OCI-LY1 (cell line): ENCODE data around the gene CPEB4.

ENCODE experiments used
- H2AFZ ChIP-seq: fragments of 200-600 bp; sonication (generic), shearing (Covaris generic); 2 replicates; pipeline ENCODE4 v1.6.0; 2014; ENCODE audit warnings: antibody characterized with exemption, mild to moderate bottlenecking, low read length
- H3F3A ChIP-seq: fragments of 200-600 bp; sonication (generic), shearing (Covaris generic); 2 replicates; pipeline ENCODE4 v1.6.0; 2014; ENCODE audit warnings: mild to moderate bottlenecking, antibody characterized with exemption, low read length, moderate library complexity; ENCODE audit not compliant: insufficient read depth
- H3K27ac ChIP-seq: fragments of 200-600 bp; sonication (generic); 2 replicates; pipeline ENCODE4 v1.5.1; 2014; ENCODE audit warnings: low read length, mixed run types, mild to moderate bottlenecking, low read depth; ENCODE audit not compliant: poor library complexity, severe bottlenecking
- H3K27me3 ChIP-seq: fragments of 200-600 bp; sonication (generic); 2 replicates; pipeline ENCODE4 v1.6.0; 2014; ENCODE audit warnings: antibody characterized with exemption, mild to moderate bottlenecking, low read length, moderate library complexity; ENCODE audit not compliant: insufficient read depth
- H3K36me3 ChIP-seq: fragments of 200-600 bp; sonication (generic); 2 replicates; pipeline ENCODE4 v1.6.1; 2014; ENCODE audit warnings: mild to moderate bottlenecking, antibody characterized with exemption, low read length, moderate library complexity, mixed read lengths; ENCODE audit not compliant: insufficient read depth
- H3K4me1 ChIP-seq: fragments of 200-600 bp; sonication (generic); 2 replicates; pipeline ENCODE4 v1.5.1; 2014; ENCODE audit warnings: mild to moderate bottlenecking, low read length, moderate library complexity; ENCODE audit not compliant: insufficient read depth, severe bottlenecking
- H3K4me2 ChIP-seq: fragments of 200-600 bp; sonication (generic), shearing (Covaris generic); 2 replicates; pipeline ENCODE4 v1.6.1; 2014; ENCODE audit warnings: low read length
- H3K4me3 ChIP-seq: fragments of 200-600 bp; sonication (generic); 2 replicates; pipeline ENCODE4 v1.5.1; 2014; ENCODE audit warnings: low read length, low read depth, mild to moderate bottlenecking, mixed read lengths; ENCODE audit not compliant: poor library complexity, severe bottlenecking
- H3K79me2 ChIP-seq: fragments of 200-600 bp; shearing (Covaris generic); 2 replicates; pipeline ENCODE4 v1.6.1; 2016; ENCODE audit warnings: mixed run types, low read length, mixed read lengths; ENCODE audit not compliant: insufficient read depth
- H3K9ac ChIP-seq: fragments of 200-600 bp; sonication (generic), shearing (Covaris generic); 2 replicates; pipeline ENCODE4 v1.6.1; 2014; ENCODE audit warnings: mild to moderate bottlenecking, low read length, mixed read lengths
- H3K9me2 ChIP-seq: fragments of 200-600 bp; sonication (generic), shearing (Covaris generic); 2 replicates; pipeline ENCODE4 v1.6.1; 2014; ENCODE audit warnings: low read depth, mild to moderate bottlenecking, low read length, mixed read lengths
- H3K9me3 ChIP-seq: fragments of 200-600 bp; shearing (Covaris generic); 2 replicates; pipeline ENCODE4 v1.6.1; 2014; ENCODE audit warnings: low read length, mixed read lengths
- H4K20me1 ChIP-seq: fragments of 200-600 bp; sonication (generic), shearing (Covaris generic); 2 replicates; pipeline ENCODE4 v1.6.0; 2016; ENCODE audit warnings: mild to moderate bottlenecking, low read length; ENCODE audit not compliant: insufficient read depth
- CTCF ChIP-seq: fragments of 200-600 bp; sonication (generic), shearing (Covaris generic); IDR thresholded peaks from 2 replicates; pipeline ENCODE4 v1.5.1; 2017; ENCODE audit warnings: mild to moderate bottlenecking, antibody characterized with exemption, low read length, moderate library complexity, mixed read lengths
- EZH2 ChIP-seq: fragments of 200-600 bp; sonication (generic), shearing (Covaris generic); IDR thresholded peaks from 2 replicates; pipeline ENCODE4 v1.8.0; 2017; ENCODE audit warnings: borderline replicate concordance, mixed run types, mild to moderate bottlenecking, antibody characterized with exemption, low read length, moderate library complexity, mixed read lengths

The CPEB4 gene

GRCh38 chr5:173890195-173890991 lies 2.2 kb downstream of the CPEB4 start:
- Histone ChIP-seq H3K27me3 (no peaks in the 10 kb centered on the region), H3K9me2 (no peaks in the 10 kb centered on the region), H2AFZ (no peak overlapping the region), H4K20me1 (no peaks in the 10 kb centered on the region), H3K36me3 (peaks cover 15% of the 10 kb centered on the region; the same call in 1 of the 2 replicates), H3K79me2 (peaks cover 67% of the 10 kb centered on the region), H3K4me2 (peak overlapping the region; percentile 86), H3K4me1 (peaks cover 84% of the 10 kb centered on the region), H3K9ac (peak overlapping the region; percentile 76), H3K4me3 (peak overlapping the region; percentile 74), H3F3A (no peaks in the 10 kb centered on the region), H3K9me3 (no peaks in the 10 kb centered on the region), H3K27ac (peak overlapping the region; percentile 57)
- TF ChIP-seq CTCF (no peak), EZH2 (no peak)

GRCh38 chr5:173891308-173892116 lies 3.4 kb downstream of the CPEB4 start:
- H3K79me2 ChIP-seq = peaks cover 78% of the 10 kb centered on the region
- peaks cover 84% of the 10 kb centered on the region for H3K4me1 ChIP-seq
- peaks cover 15% of the 10 kb centered on the region; the same call in 1 of the 2 replicates for H3K36me3 ChIP-seq
- no peaks in the 10 kb centered on the region for H3K9me3 ChIP-seq
- no peak for TF ChIP-seq EZH2
- TF ChIP-seq CTCF = no peak
- H3K4me3 ChIP-seq = peak overlapping the region; percentile 74
- no peaks in the 10 kb centered on the region for H4K20me1 ChIP-seq
- peak overlapping the region; percentile 86 for H3K4me2 ChIP-seq
- H3K27me3 ChIP-seq = no peaks in the 10 kb centered on the region
- H2AFZ ChIP-seq = no peak overlapping the region
- peak overlapping the region; percentile 57 for H3K27ac ChIP-seq
- no peaks in the 10 kb centered on the region for H3F3A ChIP-seq
- no peaks in the 10 kb centered on the region for H3K9me2 ChIP-seq
- H3K9ac ChIP-seq = peak overlapping the region; percentile 59

GRCh38 chr5:173893192-173893561 lies 5.0 kb downstream of the CPEB4 start:
- no peak for TF ChIP-seq EZH2
- TF ChIP-seq CTCF = no peak
- peak overlapping the region; percentile 86 for H3K4me2 ChIP-seq
- peaks cover 95% of the 10 kb centered on the region for H3K79me2 ChIP-seq
- H3K4me3 ChIP-seq = peak overlapping the region; percentile 74
- peak overlapping the region; percentile 57 for H3K27ac ChIP-seq
- peaks cover 82% of the 10 kb centered on the region for H3K4me1 ChIP-seq
- no peaks in the 10 kb centered on the region for H3K9me3 ChIP-seq
- H3K9me2 ChIP-seq = no peaks in the 10 kb centered on the region
- H3F3A ChIP-seq = no peaks in the 10 kb centered on the region
- H4K20me1 ChIP-seq = no peaks in the 10 kb centered on the region
- peaks cover 15% of the 10 kb centered on the region; the same call in 1 of the 2 replicates for H3K36me3 ChIP-seq
- no peak overlapping the region for H2AFZ ChIP-seq
- no peaks in the 10 kb centered on the region for H3K27me3 ChIP-seq
- peak overlapping the region; percentile 59 for H3K9ac ChIP-seq
